Measurements from ENCODE around the gene EIF3B.

DNA sequence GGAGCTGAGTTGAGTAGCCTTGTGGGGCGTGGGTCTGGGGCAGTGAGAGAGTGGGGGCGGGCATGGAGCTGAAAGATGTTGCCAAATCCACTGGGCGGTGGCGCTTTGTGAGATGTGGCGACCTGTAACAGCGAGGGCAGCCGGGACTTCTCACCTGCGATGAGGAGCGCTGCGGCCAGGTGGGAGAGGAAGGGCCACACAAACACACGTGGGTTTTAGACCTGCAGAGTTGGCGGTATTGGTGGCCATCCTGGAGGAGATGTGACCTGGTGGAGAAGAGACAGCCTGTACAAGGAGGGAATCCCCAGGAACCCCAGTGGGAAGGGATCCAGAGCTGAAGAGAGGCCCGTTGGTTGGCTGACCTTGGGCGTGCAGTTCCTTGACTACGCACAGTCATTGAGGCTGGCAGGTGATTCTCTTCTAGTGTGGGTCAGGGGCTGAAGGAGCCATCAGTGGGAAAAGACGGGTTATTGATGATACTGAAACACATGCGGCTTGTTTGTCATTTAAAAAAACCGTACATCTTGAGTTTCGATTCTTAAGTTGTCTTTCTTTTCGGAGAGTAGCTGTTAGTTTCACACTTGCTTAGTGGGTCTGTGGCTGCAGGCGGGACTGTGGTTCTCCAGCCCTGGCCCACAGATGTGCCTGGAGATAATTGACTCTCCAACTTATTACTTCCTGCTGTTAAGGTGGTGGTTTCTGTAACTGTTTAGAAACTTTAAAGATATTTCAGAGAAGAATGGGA lies 51.1 kb downstream of the EIF3B start:
- TF ChIP-seq, protein P1, sequence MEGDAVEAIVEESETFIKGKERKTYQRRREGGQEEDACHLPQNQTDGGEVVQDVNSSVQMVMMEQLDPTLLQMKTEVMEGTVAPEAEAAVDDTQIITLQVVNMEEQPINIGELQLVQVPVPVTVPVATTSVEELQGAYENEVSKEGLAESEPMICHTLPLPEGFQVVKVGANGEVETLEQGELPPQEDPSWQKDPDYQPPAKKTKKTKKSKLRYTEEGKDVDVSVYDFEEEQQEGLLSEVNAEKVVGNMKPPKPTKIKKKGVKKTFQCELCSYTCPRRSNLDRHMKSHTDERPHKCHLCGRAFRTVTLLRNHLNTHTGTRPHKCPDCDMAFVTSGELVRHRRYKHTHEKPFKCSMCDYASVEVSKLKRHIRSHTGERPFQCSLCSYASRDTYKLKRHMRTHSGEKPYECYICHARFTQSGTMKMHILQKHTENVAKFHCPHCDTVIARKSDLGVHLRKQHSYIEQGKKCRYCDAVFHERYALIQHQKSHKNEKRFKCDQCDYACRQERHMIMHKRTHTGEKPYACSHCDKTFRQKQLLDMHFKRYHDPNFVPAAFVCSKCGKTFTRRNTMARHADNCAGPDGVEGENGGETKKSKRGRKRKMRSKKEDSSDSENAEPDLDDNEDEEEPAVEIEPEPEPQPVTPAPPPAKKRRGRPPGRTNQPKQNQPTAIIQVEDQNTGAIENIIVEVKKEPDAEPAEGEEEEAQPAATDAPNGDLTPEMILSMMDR (IDR thresholded peaks at IDR 0.05; ENCODE audit: borderline replicate concordance, extremely low read depth, low read length, poor library complexity, severe bottlenecking), result no peak
- TF ChIP-seq EZH2 (IDR thresholded peaks at IDR 0.05; ENCODE audit: borderline replicate concordance, low read depth, low read length, severe bottlenecking), result no peak

Data from DND-41 (cell line).